GM20431 (cell line): Measurements from ENCODE around the gene CFAP46.

ENCODE experiments used
- in situ Hi-C: fragments of 300-500 bp; cut with MseI, MboI; formaldehyde crosslinking; loops from one replicate; pipeline ENCODE4 v1.15.0; 2020; ENCODE audit warnings: low sequenced_read_pairs; ENCODE audit not compliant: unreplicated experiment

CFAP46 gene

DNA sequence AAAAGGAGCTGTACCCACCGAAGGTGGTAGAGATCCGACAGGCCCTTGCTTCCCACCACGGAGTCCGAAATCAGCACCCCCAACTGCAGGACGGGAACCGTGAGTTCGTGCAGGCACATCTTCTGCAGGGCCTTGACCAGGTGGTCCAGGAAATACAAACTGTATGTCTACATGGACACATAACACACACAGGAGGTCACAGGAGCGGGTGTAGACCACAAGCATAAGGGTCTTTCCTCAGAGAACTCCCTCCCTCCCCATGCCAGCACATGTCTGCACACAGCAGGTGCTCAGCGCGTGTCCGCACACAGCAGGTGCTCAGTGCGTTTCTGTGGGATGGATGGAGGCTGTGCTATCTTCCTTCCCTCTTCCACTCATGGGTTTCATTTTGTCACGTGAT lies 69.7 kb downstream of the CFAP46 start:
- in situ Hi-C loops: no loop called here

DNA sequence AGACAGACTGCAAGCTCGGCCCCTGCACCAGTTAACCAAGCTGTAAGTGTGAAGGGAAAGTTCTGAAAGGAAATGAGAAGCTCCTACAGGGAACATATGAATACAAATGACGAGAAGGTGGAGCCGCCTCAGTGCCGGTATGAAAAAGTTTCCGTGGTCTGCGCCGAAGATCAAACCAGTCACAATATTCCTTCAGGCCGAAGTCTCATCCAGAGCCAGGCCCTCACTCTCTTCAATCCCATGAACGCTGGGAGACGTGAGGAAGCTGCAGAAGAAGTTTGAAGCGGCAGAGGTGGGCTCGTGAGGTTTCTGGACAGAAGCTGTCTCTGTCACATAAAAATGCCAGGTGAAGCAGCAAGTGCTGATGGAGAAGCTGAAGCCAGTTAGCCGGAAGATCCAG lies 71.9 kb downstream of the CFAP46 start:
- in situ Hi-C loops: no loop called here

GRCh38 chr10:132869621-132870020 lies 72.7 kb downstream of the CFAP46 start:
- in situ Hi-C loops: no loop called here

- in situ Hi-C loops: no loop called here
Measured at GRCh38 chr10:132868995-132869394, 73.4 kb downstream of the CFAP46 start.

DNA sequence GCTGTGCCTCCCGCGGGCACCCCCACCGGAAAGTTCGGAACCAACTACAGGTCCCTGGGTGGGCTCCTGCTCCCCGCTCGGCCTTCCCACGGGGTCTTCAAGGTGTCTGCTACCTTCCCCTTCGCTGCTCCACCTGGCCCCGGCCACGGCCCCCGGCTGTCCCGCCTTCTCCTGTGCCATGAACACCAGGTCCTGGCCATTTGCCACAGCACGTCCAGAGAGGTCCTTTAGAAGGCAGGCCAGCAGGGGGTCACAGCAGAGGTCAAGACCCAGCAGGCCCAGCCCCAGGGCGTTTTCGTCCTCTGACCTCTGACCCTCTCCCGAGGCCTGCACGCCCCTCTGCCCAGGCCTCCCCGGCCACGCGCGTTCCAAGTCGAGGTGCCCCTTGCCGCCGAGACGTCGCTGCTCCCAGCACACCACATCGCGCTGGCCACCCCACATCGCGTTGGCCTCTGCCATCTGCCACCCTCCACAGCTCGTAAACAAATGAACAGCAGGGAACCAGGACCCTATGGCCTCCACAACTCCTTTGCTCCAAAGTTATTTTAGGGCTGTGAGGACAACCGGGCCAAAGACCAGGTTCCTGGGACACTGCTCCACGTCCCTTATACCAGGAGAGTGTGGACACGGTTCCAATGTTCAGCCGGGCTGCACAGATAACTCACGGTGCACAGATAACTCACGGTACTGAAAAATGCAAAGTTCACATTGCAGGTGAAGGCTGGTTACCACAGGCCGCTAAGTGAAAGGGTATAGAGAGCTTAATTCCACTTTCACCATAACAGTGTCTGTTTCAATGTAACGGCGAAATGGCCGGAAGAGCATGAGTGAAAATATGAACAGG lies 74.3 kb downstream of the CFAP46 start:
- in situ Hi-C loops: no loop called here

- in situ Hi-C loops: no loop called here
Measured at GRCh38 chr10:132866601-132867381, 75.6 kb downstream of the CFAP46 start.

- in situ Hi-C loops: no loop called here
Measured at GRCh38 chr10:132865851-132866600, 76.3 kb downstream of the CFAP46 start.

DNA sequence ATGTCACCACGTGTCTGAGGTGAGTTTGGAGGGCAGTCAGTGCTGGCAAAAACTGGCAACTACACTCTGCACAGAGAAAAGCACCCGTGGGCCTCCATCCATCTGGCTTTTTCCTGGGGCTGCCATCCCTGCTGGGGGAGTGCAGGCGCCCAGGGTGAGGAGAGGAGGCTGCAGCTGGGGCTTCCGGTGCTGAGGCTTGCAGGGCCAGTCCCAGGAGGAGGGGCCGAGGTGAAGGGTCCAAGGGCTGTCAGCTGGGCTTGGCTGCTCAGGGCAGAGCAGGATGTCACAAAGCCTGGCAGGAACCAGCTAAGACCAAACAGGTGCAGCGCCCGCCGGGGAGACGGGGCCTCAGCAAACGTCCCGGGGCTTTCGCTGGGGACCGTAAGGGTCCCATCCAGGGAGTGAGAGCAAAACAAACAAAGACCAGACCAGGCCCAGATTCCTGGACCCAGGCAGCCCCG lies 77.2 kb downstream of the CFAP46 start:
- in situ Hi-C loops: no loop called here

DNA sequence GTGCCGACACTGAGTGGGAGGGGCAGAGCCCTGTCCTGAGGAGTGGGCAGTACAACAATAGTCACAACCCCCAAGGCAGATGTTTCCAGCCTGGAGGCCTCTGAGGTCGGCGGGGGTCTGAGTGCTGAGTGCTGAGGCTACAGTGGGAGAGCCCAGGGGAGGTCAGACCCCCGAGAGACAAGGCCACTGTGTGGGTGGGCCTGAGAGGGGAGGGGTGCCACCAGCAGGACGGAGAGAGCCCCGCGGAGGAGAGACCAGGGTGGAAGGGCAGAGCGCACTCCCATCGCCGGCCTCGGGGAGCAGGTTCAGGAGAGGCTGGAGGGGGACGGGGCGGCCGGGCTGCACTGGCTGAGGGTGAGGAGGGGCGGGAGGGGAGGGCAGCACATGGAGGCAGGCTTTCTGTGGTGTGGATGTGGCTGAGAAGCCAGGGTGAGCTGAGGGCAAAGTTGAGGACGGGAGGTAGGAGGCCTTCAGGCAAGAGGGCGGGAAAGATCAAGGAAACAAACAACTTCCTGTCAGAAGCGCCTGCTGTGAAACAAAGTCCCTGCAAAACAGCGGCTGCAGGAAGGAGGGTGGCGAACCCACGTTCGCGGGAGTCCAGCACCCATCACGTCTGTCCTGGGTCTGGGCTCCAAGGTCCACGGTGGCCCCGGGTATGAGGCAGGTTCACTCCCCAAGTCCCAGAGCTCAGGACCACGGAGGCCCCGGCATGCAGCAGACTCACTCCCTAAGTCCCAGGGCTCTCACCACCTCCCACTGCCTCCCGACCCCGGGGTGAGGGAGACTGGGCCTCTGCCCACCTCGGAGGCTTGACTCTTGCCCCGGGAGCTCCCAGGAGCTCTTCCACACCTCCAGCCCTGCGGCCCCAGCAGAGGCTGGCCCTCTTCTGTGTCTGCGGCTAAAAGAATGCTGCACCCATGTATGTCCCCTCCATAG lies 79.6 kb downstream of the CFAP46 start:
- in situ Hi-C loops: no loop called here

DNA sequence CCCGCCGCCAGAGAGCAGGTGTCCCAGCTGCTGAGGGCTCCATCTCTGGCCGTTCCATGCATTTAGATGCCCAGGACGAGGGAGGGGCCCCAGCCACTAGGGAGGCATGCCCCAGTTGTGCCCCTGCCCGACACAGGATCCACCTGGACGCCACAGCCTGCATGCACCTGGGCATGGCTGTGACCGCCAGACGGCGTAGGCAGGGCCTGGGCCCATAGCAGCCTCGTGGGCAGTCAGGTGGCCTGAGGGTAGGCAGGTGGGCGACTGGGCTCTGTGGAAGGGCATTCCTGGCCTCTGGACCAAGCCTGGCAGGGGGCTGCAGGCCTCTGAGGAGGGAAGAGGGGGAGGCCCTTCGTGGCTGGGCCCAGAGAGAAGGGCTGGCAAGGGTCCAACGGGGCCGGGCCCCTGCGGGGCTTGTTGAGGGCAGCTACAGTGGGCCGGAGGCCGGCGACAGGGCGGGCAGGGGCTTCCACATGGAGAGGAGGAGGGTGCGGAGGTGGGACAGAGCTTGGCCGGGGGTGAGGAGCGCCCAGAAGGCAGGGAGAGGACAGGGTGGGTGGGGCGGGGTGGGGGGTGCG lies 80.4 kb downstream of the CFAP46 start:
- in situ Hi-C loops: no loop called here

DNA sequence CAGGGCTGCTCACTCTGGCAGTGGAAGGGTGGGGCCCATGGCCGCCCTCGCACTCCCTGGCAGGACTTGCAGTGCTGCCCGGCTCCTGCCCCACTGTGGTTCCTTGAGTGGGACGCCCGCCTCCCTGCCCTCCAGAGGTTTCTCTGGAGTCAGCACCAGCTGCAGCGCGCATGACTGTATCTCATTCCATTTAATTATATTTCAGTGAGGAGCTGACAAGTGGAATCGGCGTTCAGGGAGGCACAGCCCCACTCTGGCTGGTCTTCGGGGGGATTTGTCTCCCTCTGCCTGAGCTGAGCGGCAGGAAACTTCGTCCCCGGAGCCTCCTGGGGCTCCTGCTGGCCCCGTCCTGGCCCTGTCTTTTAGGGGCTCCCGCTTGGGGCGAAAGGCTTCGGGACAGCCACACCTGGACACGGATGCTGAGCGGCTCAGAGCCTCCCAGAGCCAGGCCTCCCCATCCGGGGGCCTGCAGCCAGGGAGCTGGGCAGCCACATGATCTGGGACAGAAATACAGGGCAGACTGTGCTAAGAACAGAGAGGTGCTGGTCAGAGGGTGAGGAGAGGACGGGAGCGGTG lies 81.2 kb downstream of the CFAP46 start:
- in situ Hi-C loops: no loop called here

- in situ Hi-C loops: no loop called here
Measured at GRCh38 chr10:132860532-132860931, 81.8 kb downstream of the CFAP46 start.

- in situ Hi-C loops: no loop called here
Measured at GRCh38 chr10:132859084-132859855, 83.1 kb downstream of the CFAP46 start.

DNA sequence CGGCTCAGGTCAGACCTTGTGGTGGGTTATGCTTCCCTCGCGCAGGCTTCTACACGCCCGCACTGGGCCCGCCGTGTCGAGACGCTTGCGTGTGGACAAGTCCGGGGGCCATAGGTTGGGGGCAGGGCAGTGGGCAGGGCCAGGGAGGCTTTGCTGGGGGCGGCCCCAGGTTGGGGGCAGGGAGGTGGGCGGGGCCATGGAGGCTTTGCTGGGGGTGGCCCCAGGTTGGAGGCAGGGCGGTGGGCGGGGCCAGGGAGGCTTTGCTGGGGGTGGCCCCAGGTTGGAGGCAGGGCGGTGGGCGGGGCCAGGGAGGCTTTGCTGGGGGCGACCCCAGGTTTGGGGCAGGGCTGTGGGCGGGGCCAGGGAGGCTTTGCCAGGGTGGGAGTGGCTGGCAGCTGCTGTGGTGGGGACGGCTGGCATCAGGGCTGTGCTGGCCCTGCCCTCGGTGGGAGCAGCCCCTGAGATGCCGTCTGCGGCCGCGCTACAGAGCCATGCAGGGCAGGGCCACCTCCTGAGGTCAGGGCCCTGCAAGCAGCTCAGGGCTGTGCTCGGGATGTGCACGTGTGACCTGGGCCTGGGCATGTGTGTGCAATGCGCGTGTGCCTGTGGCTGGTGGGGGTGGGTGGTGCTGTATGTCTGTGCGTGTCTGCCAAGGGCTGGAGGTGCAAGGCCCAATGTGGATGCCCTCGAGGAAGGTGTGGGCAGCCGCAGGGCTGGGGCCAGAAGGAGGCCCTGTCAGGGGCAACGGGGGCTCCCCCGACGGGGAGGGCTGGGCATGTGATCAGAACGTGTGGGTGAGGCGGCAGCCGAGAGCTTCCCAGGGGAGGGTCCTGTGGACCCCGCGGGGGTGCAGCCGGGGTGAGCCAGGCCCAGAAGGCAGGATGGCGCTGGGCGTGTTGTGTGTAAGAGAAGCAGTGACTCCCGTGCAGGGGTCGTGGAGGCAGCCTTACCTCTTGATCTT lies 84.0 kb downstream of the CFAP46 start:
- in situ Hi-C loops: no loop called here

- in situ Hi-C loops: no loop called here
Measured at GRCh38 chr10:132856869-132857524, 85.4 kb downstream of the CFAP46 start.

GRCh38 chr10:132855889-132856288 lies 86.5 kb downstream of the CFAP46 start:
- in situ Hi-C loops: no loop called here

DNA sequence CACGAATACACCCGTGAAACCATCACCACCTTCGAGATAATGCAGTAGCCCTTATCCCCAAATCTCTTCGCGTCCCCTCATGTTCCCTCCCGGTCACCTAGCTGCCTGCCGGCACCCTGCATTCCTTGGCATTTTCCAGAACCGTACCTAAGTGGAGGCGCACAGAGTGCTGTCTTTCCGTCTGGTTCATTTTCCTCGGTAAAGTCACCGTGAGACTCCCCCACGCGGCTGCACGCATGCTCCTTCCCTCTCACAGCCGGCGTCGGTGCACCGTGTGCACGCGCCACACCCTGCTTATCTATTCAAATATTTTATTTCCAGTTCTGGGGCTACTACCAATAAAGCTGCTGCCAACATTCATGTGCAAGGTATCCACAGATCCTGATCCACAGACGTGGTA lies 90.9 kb downstream of the CFAP46 start:
- in situ Hi-C loops: no loop called here
